ENCODE data around the gene SLCO2A1. TPM values are rescaled to one million over a fixed set of nuclear protein-coding genes. Genes with fewer than 3 reads are reported as not detected.

Gene SLCO2A1
- total RNA-seq, 4 donors from 2014 or later = 0.07 to 2.4 (median 1.3) TPM

DNA sequence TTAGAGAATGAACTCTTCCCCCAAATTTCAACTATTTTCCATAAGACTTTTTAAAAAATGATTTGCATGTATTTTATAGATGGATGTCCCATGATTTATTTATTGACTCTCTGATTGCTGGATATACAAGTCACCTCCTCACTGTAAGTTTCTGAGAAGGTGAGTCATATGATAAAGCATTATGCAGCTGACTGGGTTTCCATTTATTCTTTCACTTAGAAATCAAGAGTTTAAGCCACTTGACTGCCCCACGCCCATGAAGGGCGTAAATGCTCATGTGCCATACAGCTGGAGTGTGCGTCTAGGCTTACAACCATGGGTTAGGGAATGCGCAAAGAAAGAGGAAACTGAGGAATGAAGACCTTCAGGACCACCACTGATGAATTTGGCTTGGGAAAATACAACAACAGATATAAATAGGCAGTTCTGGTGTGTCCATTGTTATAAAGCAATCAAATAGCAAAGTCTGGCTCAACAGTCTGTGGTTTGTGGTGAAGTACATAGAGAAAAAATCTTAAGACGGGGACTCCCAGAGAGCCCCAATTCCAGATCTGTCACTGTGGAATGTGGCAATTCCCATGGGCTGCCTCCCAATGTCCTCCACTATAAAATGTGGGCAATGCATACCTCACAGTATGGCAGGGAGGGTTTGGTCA lies 20.3 kb downstream of the SLCO2A1 start:
- intact Hi-C loops (cut with DNase I; ENCODE audit: low total_unique reads) = no loop called here
- no peak for DNase-seq
- in situ Hi-C loops (cut with MboI; ENCODE audit: low sequenced_read_pairs in 4 of 4) = no loop called here
- Histone ChIP-seq H3K9me3 (no peaks in the 10 kb centered on the region), H3K36me3 (no peaks in the 10 kb centered on the region), H3K27me3 (no peaks in the 10 kb centered on the region), H3K27ac (no peak overlapping the region), H3K4me3 (no peak overlapping the region), H3K4me1 (no peaks in the 10 kb centered on the region)
- ATAC-seq = no peak
- TF ChIP-seq, protein P1, sequence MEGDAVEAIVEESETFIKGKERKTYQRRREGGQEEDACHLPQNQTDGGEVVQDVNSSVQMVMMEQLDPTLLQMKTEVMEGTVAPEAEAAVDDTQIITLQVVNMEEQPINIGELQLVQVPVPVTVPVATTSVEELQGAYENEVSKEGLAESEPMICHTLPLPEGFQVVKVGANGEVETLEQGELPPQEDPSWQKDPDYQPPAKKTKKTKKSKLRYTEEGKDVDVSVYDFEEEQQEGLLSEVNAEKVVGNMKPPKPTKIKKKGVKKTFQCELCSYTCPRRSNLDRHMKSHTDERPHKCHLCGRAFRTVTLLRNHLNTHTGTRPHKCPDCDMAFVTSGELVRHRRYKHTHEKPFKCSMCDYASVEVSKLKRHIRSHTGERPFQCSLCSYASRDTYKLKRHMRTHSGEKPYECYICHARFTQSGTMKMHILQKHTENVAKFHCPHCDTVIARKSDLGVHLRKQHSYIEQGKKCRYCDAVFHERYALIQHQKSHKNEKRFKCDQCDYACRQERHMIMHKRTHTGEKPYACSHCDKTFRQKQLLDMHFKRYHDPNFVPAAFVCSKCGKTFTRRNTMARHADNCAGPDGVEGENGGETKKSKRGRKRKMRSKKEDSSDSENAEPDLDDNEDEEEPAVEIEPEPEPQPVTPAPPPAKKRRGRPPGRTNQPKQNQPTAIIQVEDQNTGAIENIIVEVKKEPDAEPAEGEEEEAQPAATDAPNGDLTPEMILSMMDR (IDR thresholded peaks at IDR 0.05 in 4 of 5, conservative IDR thresholded peaks at IDR 0.05 in 1 of 5) = no peak
- TF ChIP-seq POLR2A (IDR thresholded peaks at IDR 0.05) = no peak

DNA sequence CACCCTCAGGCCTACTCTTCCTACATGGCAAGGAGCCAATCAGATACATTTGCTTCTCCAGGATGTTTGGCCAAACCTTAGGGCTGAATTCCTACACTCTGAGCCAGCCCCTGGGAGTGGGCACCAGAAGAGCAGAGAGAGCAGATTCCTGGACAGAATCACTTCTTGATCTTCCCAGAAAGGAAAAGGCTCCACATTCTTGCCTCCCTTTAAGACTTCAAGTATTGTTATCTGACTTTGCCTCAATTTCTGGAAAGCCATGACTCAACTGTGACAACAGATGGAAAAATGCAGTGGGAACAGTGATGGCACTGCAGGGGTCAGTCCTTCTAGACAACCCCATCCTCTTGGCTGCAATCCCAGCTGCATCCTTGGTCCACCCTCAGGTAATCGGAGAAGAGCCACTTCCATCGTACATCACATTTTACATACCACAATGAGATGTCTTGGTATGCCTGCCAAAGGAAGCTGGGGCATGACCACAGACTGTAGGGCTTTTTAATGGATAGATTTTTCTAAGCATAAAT lies 21.0 kb downstream of the SLCO2A1 start:
- intact Hi-C loops (cut with DNase I; ENCODE audit: low total_unique reads) (no loop called here), in situ Hi-C loops (cut with MboI; ENCODE audit: low sequenced_read_pairs in 4 of 4) (no loop called here)
- Histone ChIP-seq H3K9me3 (no peaks in the 10 kb centered on the region), H3K4me3 (no peak overlapping the region), H3K27ac (no peak overlapping the region), H3K4me1 (no peaks in the 10 kb centered on the region), H3K36me3 (no peaks in the 10 kb centered on the region), H3K27me3 (no peaks in the 10 kb centered on the region)
- no peak for ATAC-seq
- DNase-seq = no peak
- TF ChIP-seq, protein P1 (IDR thresholded peaks at IDR 0.05 in 4 of 5, conservative IDR thresholded peaks at IDR 0.05 in 1 of 5) = no peak
- TF ChIP-seq POLR2A (IDR thresholded peaks at IDR 0.05) = no peak

GRCh38 chr3:134007819-134008218 lies 21.9 kb downstream of the SLCO2A1 start:
- H3K27me3 ChIP-seq = no peaks in the 10 kb centered on the region
- DNase-seq (no peak), ATAC-seq (no peak)
- TF ChIP-seq, protein P1 (IDR thresholded peaks at IDR 0.05 in 4 of 5, conservative IDR thresholded peaks at IDR 0.05 in 1 of 5) = no peak
- TF ChIP-seq POLR2A (IDR thresholded peaks at IDR 0.05) = no peak
- H3K36me3 ChIP-seq = no peaks in the 10 kb centered on the region
- intact Hi-C loops (cut with DNase I; ENCODE audit: low total_unique reads) (no loop called here), in situ Hi-C loops (cut with MboI; ENCODE audit: low sequenced_read_pairs in 4 of 4) (no loop called here)
- H3K4me1 ChIP-seq = no peaks in the 10 kb centered on the region
- H3K9me3 ChIP-seq = no peaks in the 10 kb centered on the region
- no peak overlapping the region for H3K4me3 ChIP-seq
- no peak overlapping the region for H3K27ac ChIP-seq

- TF ChIP-seq POLR2A (IDR thresholded peaks at IDR 0.05) = no peak
- TF ChIP-seq, protein P1 (IDR thresholded peaks at IDR 0.05 in 4 of 5, conservative IDR thresholded peaks at IDR 0.05 in 1 of 5) = no peak
- no peaks in the 10 kb centered on the region for H3K9me3 ChIP-seq
- ATAC-seq (no peak), DNase-seq (no peak)
- no peak overlapping the region for H3K4me3 ChIP-seq
- no peaks in the 10 kb centered on the region for H3K36me3 ChIP-seq
- no peak overlapping the region for H3K27ac ChIP-seq
- H3K4me1 ChIP-seq = no peaks in the 10 kb centered on the region
- intact Hi-C loops (cut with DNase I; ENCODE audit: low total_unique reads) = no loop called here
- in situ Hi-C loops (cut with MboI; ENCODE audit: low sequenced_read_pairs in 4 of 4) = no loop called here
- no peaks in the 10 kb centered on the region for H3K27me3 ChIP-seq
These were observed 24.9 kb downstream of the SLCO2A1 start for GRCh38 chr3:134004841-134005240.
